HG03097 (cell line): ENCODE data around the gene TM2D3.
"Not testable (repeated sequence)": the region's sequence is repeated elsewhere in the genome, so short reads cannot be mapped to it uniquely, and the experiment has no call there.

Experiments used
- ATAC-seq: cut with Tn5 transposase; IDR thresholded peaks from one replicate; pipeline ENCODE4 v1.9.1; 2021; ENCODE audit not compliant: unreplicated experiment, low FRiP score

The TM2D3 gene

GRCh38 chr15:101657968-101658784 is 6.0 kb upstream of the TM2D3 start:
- no peak for ATAC-seq

- ATAC-seq = no peak
Measured at GRCh38 chr15:101657171-101657570, 5.0 kb upstream of the TM2D3 start.

GRCh38 chr15:101654624-101655337 is 2.6 kb upstream of the TM2D3 start:
- ATAC-seq = not testable (repeated sequence)

GRCh38 chr15:101654171-101654570 is 2.0 kb upstream of the TM2D3 start:
- ATAC-seq = no peak

- peak; percentile 10 for ATAC-seq
Measured at GRCh38 chr15:101652786-101653430, 727 bp upstream of the TM2D3 start.

GRCh38 chr15:101651554-101652097 is 555 bp downstream of the TM2D3 start:
- peak; percentile 44 for ATAC-seq

- ATAC-seq = no peak
Measured at GRCh38 chr15:101650145-101650544, 2.0 kb downstream of the TM2D3 start.

- no peak for ATAC-seq
Measured at GRCh38 chr15:101648356-101648755, 3.8 kb downstream of the TM2D3 start.

GRCh38 chr15:101647251-101647650 is 4.9 kb downstream of the TM2D3 start:
- no peak for ATAC-seq

GRCh38 chr15:101646672-101647071 is 5.5 kb downstream of the TM2D3 start:
- no peak for ATAC-seq

GRCh38 chr15:101642361-101642760 is 9.8 kb downstream of the TM2D3 start:
- ATAC-seq = no peak

- ATAC-seq = no peak
Measured at GRCh38 chr15:101641894-101642293, 10.3 kb downstream of the TM2D3 start.

GRCh38 chr15:101641129-101641764 is 10.9 kb downstream of the TM2D3 start:
- no peak for ATAC-seq

- ATAC-seq = no peak
Measured at GRCh38 chr15:101639667-101640066, 12.5 kb downstream of the TM2D3 start.

- ATAC-seq = no peak
Measured at GRCh38 chr15:101637919-101638318, 14.3 kb downstream of the TM2D3 start.

- no peak for ATAC-seq
Measured at GRCh38 chr15:101637516-101637915, 14.7 kb downstream of the TM2D3 start.

- ATAC-seq = no peak
Measured at GRCh38 chr15:101637038-101637437, 15.1 kb downstream of the TM2D3 start.

- no peak for ATAC-seq
Measured at GRCh38 chr15:101635944-101636727, 16.0 kb downstream of the TM2D3 start.

- no peak for ATAC-seq
Measured at GRCh38 chr15:101633356-101633755, 18.8 kb downstream of the TM2D3 start.

- not testable (repeated sequence) for ATAC-seq
Measured at GRCh38 chr15:101626729-101627128, 25.5 kb downstream of the TM2D3 start.
